Nephron (organoid): Measurements from ENCODE around the gene LGI4.

Experiments
- H3K27ac Mint-ChIP-seq, 3 experiments: 2 replicates each; pipeline ENCODE4 v1.8.0; 2020; ENCODE audit warnings: mixed read lengths in 3 of 3, mild to moderate bottlenecking in 2 of 3, moderate library complexity in 1 of 3
- H3K27me3 Mint-ChIP-seq: 2 replicates; pipeline ENCODE4 v1.8.0; 2021; ENCODE audit warnings: low read depth, mild to moderate bottlenecking, moderate library complexity, mixed read lengths
- H3K36me3 Mint-ChIP-seq: 2 replicates; pipeline ENCODE4 v1.8.0; 2020; ENCODE audit warnings: low read depth, mixed read lengths
- H3K4me1 Mint-ChIP-seq: 2 replicates; pipeline ENCODE4 v1.8.0; 2020; ENCODE audit warnings: mixed read lengths
- H3K4me3 Mint-ChIP-seq, 3 experiments: 2 replicates each; pipeline ENCODE4 v1.8.0; 2020; ENCODE audit warnings: mild to moderate bottlenecking in 3 of 3, mixed read lengths in 3 of 3, moderate library complexity in 2 of 3
- H3K9me3 Mint-ChIP-seq: 2 replicates; pipeline ENCODE4 v1.8.0; 2020; ENCODE audit warnings: mixed read lengths
- CTCF ChIP-seq, 3 experiments: fragments of 200-600 bp; sonication (generic); IDR thresholded peaks; one replicate each; pipeline ENCODE4 v1.5.0; 2021; ENCODE audit warnings: antibody characterized with exemption in 3 of 3; ENCODE audit not compliant: unreplicated experiment in 3 of 3

The LGI4 gene

DNA sequence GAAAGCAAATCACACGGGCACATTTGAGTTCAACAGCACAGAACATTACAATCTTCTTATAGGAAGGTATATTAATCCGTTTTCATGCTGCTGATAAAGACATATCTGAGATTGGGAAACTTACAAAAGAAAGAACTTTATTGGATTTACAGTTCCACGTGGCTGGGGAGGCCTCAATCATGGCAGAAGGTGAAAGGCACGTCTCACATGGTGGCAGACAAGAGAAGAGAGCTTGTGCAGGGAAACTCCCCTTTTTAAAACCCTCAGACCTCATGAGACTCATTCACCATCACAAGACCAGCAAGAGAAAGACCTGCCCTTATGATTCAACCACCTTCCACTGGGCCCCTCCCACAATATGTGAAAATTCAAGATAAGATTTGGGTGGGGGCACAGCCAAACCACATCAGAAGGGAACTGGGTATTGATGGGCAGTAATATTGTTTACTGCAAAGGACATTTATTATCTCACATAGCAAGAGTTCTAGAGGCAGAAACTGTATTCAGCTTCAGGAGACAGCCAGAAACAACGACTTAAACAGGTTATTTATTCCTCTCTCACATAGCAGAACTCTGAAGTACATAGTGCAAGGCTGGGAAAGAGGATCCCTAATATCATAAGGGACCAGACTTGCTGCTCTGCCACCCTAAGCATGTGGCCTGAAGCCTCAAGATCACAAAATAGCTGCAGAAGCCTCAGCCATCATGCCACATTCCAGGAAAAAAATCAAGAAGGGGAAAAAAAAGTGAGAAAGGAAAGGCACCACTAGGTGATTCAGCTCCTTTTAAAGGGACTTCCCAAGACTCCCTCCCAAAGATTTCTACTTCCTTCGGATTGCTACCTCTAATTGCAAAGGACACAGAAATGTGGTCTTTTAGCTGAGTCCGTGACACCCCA lies 42.8 kb upstream of the LGI4 start:
- Mint-ChIP-seq H3K9me3 (no peaks in the 10 kb centered on the region), H3K4me1 (peaks cover 6% of the 10 kb centered on the region), H3K36me3 (no peaks in the 10 kb centered on the region), H3K27ac (no peak overlapping the region), H3K27me3 (peaks cover 4% of the 10 kb centered on the region), H3K4me3 (no peak overlapping the region)
- no peak for TF ChIP-seq CTCF (IDR thresholded peaks at IDR 0.05; ENCODE audit: unreplicated experiment in 3 of 3)

DNA sequence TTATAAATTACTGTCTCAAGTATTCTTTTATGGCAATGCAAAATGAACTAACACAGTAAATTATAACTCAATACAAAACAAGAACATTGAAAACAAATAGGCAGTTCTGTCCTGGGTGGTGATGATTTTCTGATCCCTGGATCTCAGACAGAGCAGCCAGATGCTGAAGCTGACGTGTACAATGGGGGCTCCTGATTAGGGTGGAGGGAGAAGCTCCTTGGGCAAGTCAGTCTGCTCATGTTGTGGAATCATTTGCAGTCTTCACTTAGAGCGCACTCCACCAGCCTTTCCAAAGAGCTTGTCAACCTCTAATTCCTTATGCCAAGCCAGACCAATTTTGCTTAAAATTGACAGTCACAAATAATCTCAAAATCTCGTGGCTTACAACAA lies 41.3 kb upstream of the LGI4 start:
- H3K4me3 Mint-ChIP-seq = no peak overlapping the region
- H3K27me3 Mint-ChIP-seq = peaks cover 4% of the 10 kb centered on the region
- H3K4me1 Mint-ChIP-seq = peaks cover 6% of the 10 kb centered on the region
- H3K9me3 Mint-ChIP-seq = no peaks in the 10 kb centered on the region
- H3K27ac Mint-ChIP-seq = peak overlapping the region in 1 of 3 experiments; percentile 56
- H3K36me3 Mint-ChIP-seq = no peaks in the 10 kb centered on the region
- TF ChIP-seq CTCF (IDR thresholded peaks at IDR 0.05; ENCODE audit: unreplicated experiment in 3 of 3) = no peak

DNA sequence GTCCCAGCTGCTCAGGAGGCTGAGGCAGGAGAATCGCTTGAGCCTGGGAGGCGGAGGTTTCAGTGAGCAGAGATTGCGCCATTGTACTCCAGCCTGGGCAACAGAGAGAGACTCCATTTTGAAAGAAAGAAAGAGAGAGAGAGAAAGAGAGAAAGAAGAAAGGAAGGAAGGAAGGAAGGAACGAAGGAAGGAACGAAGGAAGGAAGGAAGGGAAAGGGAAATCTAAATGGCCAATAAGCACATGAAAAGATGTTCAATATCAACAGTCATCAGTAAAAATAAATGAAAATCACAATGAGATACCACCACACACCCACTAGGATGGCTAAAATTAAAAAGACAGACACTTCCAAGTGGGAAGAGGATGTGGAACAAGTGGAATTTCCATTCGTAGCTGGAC lies 39.4 kb upstream of the LGI4 start:
- peaks cover 4% of the 10 kb centered on the region for H3K27me3 Mint-ChIP-seq
- H3K27ac Mint-ChIP-seq = no peak overlapping the region
- H3K4me1 Mint-ChIP-seq = peaks cover 6% of the 10 kb centered on the region
- H3K36me3 Mint-ChIP-seq = no peaks in the 10 kb centered on the region
- H3K9me3 Mint-ChIP-seq = no peaks in the 10 kb centered on the region
- TF ChIP-seq CTCF (IDR thresholded peaks at IDR 0.05; ENCODE audit: unreplicated experiment in 3 of 3) = no peak
- H3K4me3 Mint-ChIP-seq = no peak overlapping the region

DNA sequence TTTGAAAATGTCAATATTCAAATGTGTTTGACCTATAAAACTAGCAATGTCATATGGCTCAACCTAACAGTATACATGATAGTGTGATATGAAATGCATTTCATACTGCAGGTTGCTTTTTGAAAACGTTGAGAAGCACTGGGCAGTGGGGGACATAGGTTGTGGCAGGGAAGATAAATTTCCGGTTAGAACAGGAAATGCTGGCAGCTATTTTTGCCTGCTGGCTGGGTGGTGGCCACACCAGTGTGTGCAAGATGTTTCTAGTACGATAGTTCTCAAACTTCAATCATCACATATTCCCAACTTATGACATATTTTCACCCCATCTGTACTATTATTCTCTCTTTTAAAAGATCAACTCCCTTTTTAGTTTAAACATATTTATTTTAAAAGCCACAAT lies 36.9 kb upstream of the LGI4 start:
- Mint-ChIP-seq H3K9me3 (no peaks in the 10 kb centered on the region), H3K27me3 (peaks cover 4% of the 10 kb centered on the region), H3K36me3 (no peaks in the 10 kb centered on the region), H3K4me1 (peaks cover 6% of the 10 kb centered on the region), H3K27ac (no peak overlapping the region), H3K4me3 (no peak overlapping the region)
- TF ChIP-seq CTCF (IDR thresholded peaks at IDR 0.05; ENCODE audit: unreplicated experiment in 3 of 3) = no peak

DNA sequence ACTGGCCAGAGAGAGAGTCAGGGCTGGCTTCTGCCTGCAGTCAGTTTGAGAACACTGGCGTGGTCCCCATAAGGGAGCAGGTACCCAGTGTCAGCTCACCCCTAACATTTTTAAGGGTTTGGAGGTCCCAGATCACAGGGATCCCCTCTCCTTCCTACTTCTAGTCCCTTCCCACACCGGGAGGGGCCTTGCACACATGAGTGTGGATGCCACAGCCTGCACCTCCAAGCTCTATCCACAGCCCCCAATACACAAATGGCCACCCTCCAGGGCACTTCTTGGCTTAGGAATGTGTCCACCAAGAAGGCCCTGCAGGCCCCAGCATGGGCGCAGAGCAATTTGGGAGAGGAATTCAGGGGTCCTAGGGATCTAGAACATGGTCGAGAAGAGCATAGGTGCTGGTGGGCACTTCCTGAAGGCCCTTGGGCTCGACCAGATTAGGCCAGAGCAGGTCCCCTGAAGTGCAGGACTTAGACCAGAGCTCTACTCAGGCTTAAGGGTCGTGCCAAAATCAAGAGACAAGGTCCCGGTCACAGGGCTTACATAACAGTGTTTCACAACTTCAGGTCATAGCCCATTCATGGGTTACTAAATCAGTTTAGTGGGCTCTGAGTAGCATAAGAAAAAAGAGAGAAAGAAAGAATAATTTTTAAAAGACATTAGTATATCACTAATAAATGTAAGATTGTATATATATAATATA lies 35.7 kb upstream of the LGI4 start:
- peaks cover 9% of the 10 kb centered on the region for H3K9me3 Mint-ChIP-seq
- no peak overlapping the region for H3K27ac Mint-ChIP-seq
- no peak overlapping the region for H3K4me3 Mint-ChIP-seq
- no peak for TF ChIP-seq CTCF (IDR thresholded peaks at IDR 0.05; ENCODE audit: unreplicated experiment in 3 of 3)
- peaks cover 12% of the 10 kb centered on the region for H3K36me3 Mint-ChIP-seq
- no peaks in the 10 kb centered on the region for H3K27me3 Mint-ChIP-seq
- H3K4me1 Mint-ChIP-seq = no peaks in the 10 kb centered on the region
